Measurements from ENCODE around the gene YIPF5.

DNA sequence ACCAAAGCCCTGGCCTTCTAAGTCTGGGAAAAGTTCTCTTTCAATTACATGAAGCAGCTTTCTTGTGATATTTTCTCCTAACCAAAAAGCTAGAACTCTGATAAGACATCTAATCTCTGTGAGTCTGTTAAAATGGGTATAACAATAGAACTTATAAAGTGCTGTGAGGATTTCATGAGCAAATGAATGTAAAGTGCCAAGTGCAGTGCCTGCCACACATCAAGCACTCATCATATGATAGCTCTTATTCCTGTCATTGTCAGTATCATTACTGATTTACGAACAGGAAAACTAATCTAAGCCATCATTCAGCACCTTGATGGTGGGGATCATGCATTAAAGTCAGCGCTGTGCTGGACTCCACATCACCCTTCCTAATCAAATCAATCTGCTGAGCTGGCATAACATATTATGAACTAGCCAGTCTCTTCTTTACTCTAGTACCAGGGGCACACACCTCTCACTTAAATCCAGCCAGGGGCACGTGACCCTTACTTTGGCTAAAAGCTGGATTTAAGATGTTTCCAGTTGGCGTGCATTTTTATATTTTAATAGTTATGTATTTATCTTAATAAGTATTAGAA is 37.3 kb downstream of the YIPF5 start:
- TF ChIP-seq, protein P1, sequence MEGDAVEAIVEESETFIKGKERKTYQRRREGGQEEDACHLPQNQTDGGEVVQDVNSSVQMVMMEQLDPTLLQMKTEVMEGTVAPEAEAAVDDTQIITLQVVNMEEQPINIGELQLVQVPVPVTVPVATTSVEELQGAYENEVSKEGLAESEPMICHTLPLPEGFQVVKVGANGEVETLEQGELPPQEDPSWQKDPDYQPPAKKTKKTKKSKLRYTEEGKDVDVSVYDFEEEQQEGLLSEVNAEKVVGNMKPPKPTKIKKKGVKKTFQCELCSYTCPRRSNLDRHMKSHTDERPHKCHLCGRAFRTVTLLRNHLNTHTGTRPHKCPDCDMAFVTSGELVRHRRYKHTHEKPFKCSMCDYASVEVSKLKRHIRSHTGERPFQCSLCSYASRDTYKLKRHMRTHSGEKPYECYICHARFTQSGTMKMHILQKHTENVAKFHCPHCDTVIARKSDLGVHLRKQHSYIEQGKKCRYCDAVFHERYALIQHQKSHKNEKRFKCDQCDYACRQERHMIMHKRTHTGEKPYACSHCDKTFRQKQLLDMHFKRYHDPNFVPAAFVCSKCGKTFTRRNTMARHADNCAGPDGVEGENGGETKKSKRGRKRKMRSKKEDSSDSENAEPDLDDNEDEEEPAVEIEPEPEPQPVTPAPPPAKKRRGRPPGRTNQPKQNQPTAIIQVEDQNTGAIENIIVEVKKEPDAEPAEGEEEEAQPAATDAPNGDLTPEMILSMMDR (IDR thresholded peaks at IDR 0.05), result no peak
- TF ChIP-seq POLR2A (IDR thresholded peaks at IDR 0.05) (no peak), POLR2AphosphoS5 (IDR thresholded peaks at IDR 0.05) (no peak)

Data from upper lobe of left lung (tissue), 4 donors.